GM23248 (cell line): ENCODE data around the gene PFKFB4. TPM values are rescaled to one million over a fixed set of nuclear protein-coding genes. Genes with fewer than 3 reads are reported as not detected.

Source experiments
- DNase-seq: peaks from one replicate; pipeline ENCODE4 v3.0.0-alpha.2; 2015
- H2AFZ ChIP-seq: fragments of 200-600 bp; sonication (generic); 2 replicates; pipeline ENCODE4 v1.6.1; 2016; ENCODE audit warnings: antibody characterized with exemption
- H3F3A ChIP-seq: fragments of 200-600 bp; sonication (generic); 2 replicates; pipeline ENCODE4 v1.6.1; 2016; ENCODE audit warnings: mild to moderate bottlenecking, antibody characterized with exemption, mixed run types; ENCODE audit not compliant: insufficient read depth
- H3K27ac ChIP-seq: fragments of 200-600 bp; sonication (generic); 2 replicates; pipeline ENCODE4 v1.5.1; 2016; ENCODE audit warnings: mild to moderate bottlenecking
- H3K27me3 ChIP-seq: fragments of 200-600 bp; sonication (generic); replicated peaks from 2 replicates; pipeline ENCODE4 v1.6.1; 2016; ENCODE audit warnings: mild to moderate bottlenecking; ENCODE audit not compliant: insufficient read depth
- H3K36me3 ChIP-seq: fragments of 200-600 bp; sonication (generic); 2 replicates; pipeline ENCODE4 v1.6.1; 2016; ENCODE audit warnings: low read depth, mild to moderate bottlenecking
- H3K4me1 ChIP-seq: fragments of 200-600 bp; sonication (generic); 2 replicates; pipeline ENCODE4 v1.6.1; 2016; ENCODE audit warnings: mild to moderate bottlenecking; ENCODE audit not compliant: insufficient read depth
- H3K4me2 ChIP-seq: fragments of 200-600 bp; sonication (generic); one replicate; pipeline ENCODE4 v1.6.1; 2016; ENCODE audit warnings: mild to moderate bottlenecking; ENCODE audit not compliant: unreplicated experiment
- H3K4me3 ChIP-seq: fragments of 200-600 bp; sonication (generic); 2 replicates; pipeline ENCODE4 v1.5.1; 2016; ENCODE audit warnings: mild to moderate bottlenecking
- H3K79me2 ChIP-seq: fragments of 200-600 bp; sonication (generic); 2 replicates; pipeline ENCODE4 v1.6.1; 2016; ENCODE audit warnings: mild to moderate bottlenecking; ENCODE audit not compliant: insufficient read depth
- H3K9ac ChIP-seq: fragments of 200-600 bp; sonication (generic); 2 replicates; pipeline ENCODE4 v1.6.1; 2016; ENCODE audit warnings: mild to moderate bottlenecking
- H3K9me2 ChIP-seq: fragments of 200-600 bp; sonication (generic); 2 replicates; pipeline ENCODE4 v1.6.1; 2016; ENCODE audit warnings: mixed run types, mild to moderate bottlenecking, moderate library complexity; ENCODE audit not compliant: insufficient read depth
- H3K9me3 ChIP-seq: fragments of 200-600 bp; sonication (generic); one replicate; pipeline ENCODE4 v1.6.1; 2017; ENCODE audit warnings: low read depth
- H4K20me1 ChIP-seq: fragments of 200-600 bp; sonication (generic); 2 replicates; pipeline ENCODE4 v1.6.0; 2016; ENCODE audit not compliant: insufficient read depth
- EZH2 ChIP-seq: fragments of 200-600 bp; sonication (generic); IDR thresholded peaks from 2 replicates; pipeline ENCODE4 v1.6.1; 2018; ENCODE audit warnings: antibody characterized with exemption, mild to moderate bottlenecking; ENCODE audit not compliant: insufficient read depth, poor library complexity, severe bottlenecking
- EZH2phosphoT487 ChIP-seq: fragments of 200-600 bp; sonication (generic); IDR thresholded peaks from 2 replicates; pipeline ENCODE4 v1.6.1; 2018; ENCODE audit warnings: antibody characterized with exemption, moderate library complexity, mild to moderate bottlenecking, low read depth; ENCODE audit not compliant: insufficient read depth
- WGBS, 2 experiments: methylation state at CpG; one replicate each; pipeline ENCODE4 v1.1.6; 2015 to 2017; ENCODE audit warnings: low lambda C conversion rate in 2 of 2, low coverage in 1 of 2; ENCODE audit errors: missing lambda C conversion rate in 2 of 2; 5-methylcytosine and 5-hydroxymethylcytosine counted together
- in situ Hi-C: fragments of 300-500 bp; cut with MboI; formaldehyde crosslinking; loops from 2 replicates; pipeline ENCODE4 v1.15.0; 2020
- polyA plus RNA-seq: library from polyadenylated mRNA; unstranded; fragments of >200 nt; fragmentation: Nextera tagmentation; extraction: Ambion mirVana; gene quantifications from 2 replicates; pipeline ENCODE4 v1.2.1, GENCODE V29; 2016
- total RNA-seq: library from RNA; depleted of rRNA; stranded (reverse); fragments of >200 nt; shearing (Covaris generic); gene quantifications from 2 replicates; pipeline ENCODE4 v1.2.3, GENCODE V29; 2014; rRNA removed

The PFKFB4 gene
- total RNA-seq (12.6 and 15.3 TPM in 2 replicates), polyA plus RNA-seq (10.1 and 12.1 TPM in 2 replicates)

- peak within 1 kb of the TSS; percentile 39 for H3K27ac ChIP-seq
- no peaks in the 10 kb centered on the region for H3K9me3 ChIP-seq
- H3K4me3 ChIP-seq = peak within 1 kb of the TSS; percentile 71
- WGBS, 2 experiments = 2% methylated on average over 43 to 52 of the region's 53 CpGs
- H3K9ac ChIP-seq = peak within 1 kb of the TSS; percentile 72
- peak within 1 kb of the TSS; percentile 78 for H3K4me2 ChIP-seq
- TF ChIP-seq EZH2phosphoT487 (no peak), EZH2 (no peak)
- H3K27me3 ChIP-seq = no peaks in the 10 kb centered on the region
- 0 out of 2 replicates have a peak, but pooled peaks cover 4% of the 10 kb centered on the region for H3F3A ChIP-seq
- no peaks in the 10 kb centered on the region for H4K20me1 ChIP-seq
- in situ Hi-C loops = no loop called here
- peak within 1 kb of the TSS; percentile 66 for H2AFZ ChIP-seq
- peaks cover 22% of the 10 kb centered on the region for H3K4me1 ChIP-seq
- H3K79me2 ChIP-seq = peaks cover 10% of the 10 kb centered on the region
- H3K36me3 ChIP-seq = no peaks in the 10 kb centered on the region
- no peaks in the 10 kb centered on the region for H3K9me2 ChIP-seq
- peak; percentile 100 for DNase-seq
These were observed at the start of gene PFKFB4 for GRCh38 chr3:48556796-48557626. Gene PFKFB4, minus strand, starts transcription at chr3:48556803. Its CDS starts 26 bp downstream, at chr3:48556777.

GRCh38 chr3:48601622-48601994 is 45.0 kb upstream of the PFKFB4 start:
- no peaks in the 10 kb centered on the region for H3K9me2 ChIP-seq
- no peaks in the 10 kb centered on the region for H4K20me1 ChIP-seq
- H3K9ac ChIP-seq = no peak overlapping the region
- H3K27me3 ChIP-seq = no peaks in the 10 kb centered on the region
- no peak overlapping the region for H3K4me3 ChIP-seq
- H2AFZ ChIP-seq = no peak overlapping the region
- TF ChIP-seq EZH2 (no peak), EZH2phosphoT487 (no peak)
- no peak overlapping the region for H3K27ac ChIP-seq
- H3K36me3 ChIP-seq = peaks cover 30% of the 10 kb centered on the region; the same call in 1 of the 2 replicates
- H3F3A ChIP-seq = peaks cover 45% of the 10 kb centered on the region
- peaks cover 14% of the 10 kb centered on the region for H3K79me2 ChIP-seq
- no peak for DNase-seq
- in situ Hi-C loops = no loop called here
- peaks cover 28% of the 10 kb centered on the region for H3K4me1 ChIP-seq
- H3K9me3 ChIP-seq = no peaks in the 10 kb centered on the region
- no peak overlapping the region for H3K4me2 ChIP-seq
- 81 to 84% methylated on average over 2 of the region's 2 CpGs for WGBS, 2 experiments

GRCh38 chr3:48600711-48601621 is 44.4 kb upstream of the PFKFB4 start:
- no peak for TF ChIP-seq EZH2phosphoT487
- no peak for TF ChIP-seq EZH2
- no peak overlapping the region for H3K4me3 ChIP-seq
- H3K36me3 ChIP-seq = peaks cover 27% of the 10 kb centered on the region; the same call in 1 of the 2 replicates
- H3K9me2 ChIP-seq = no peaks in the 10 kb centered on the region
- H2AFZ ChIP-seq = no peak overlapping the region
- no peaks in the 10 kb centered on the region for H3K27me3 ChIP-seq
- no peak overlapping the region for H3K4me2 ChIP-seq
- H3K79me2 ChIP-seq = peaks cover 8% of the 10 kb centered on the region
- H3K9ac ChIP-seq = no peak overlapping the region
- no peaks in the 10 kb centered on the region for H4K20me1 ChIP-seq
- peaks cover 45% of the 10 kb centered on the region for H3F3A ChIP-seq
- no peak overlapping the region for H3K27ac ChIP-seq
- no peaks in the 10 kb centered on the region for H3K9me3 ChIP-seq
- no peak for DNase-seq
- WGBS, 2 experiments = 93% methylated on average over 19 of the region's 19 CpGs
- H3K4me1 ChIP-seq = peaks cover 34% of the 10 kb centered on the region
- in situ Hi-C loops = no loop called here
